HepG2 (cell line): ENCODE data around the gene COL8A2. TPM values are rescaled to one million over a fixed set of nuclear protein-coding genes. Genes with fewer than 3 reads are reported as not detected.

Source experiments
- CSRNP1 ChIP-seq: sonication (generic); formaldehyde crosslinking; IDR thresholded peaks from 2 replicates; pipeline ENCODE4 v1.8.1; 2023; ENCODE audit warnings: mild to moderate bottlenecking, missing genetic modification reagents
- FLYWCH1 ChIP-seq: sonication (generic); formaldehyde crosslinking; IDR thresholded peaks from 2 replicates; pipeline ENCODE4 v1.8.1; 2023; ENCODE audit warnings: mild to moderate bottlenecking, missing genetic modification reagents
- FOXK2 ChIP-seq: fragments of 450-650 bp; IDR thresholded peaks from 2 replicates; pipeline ENCODE4 v1.6.1; 2016
- GPBP1L1 ChIP-seq: sonication (generic); formaldehyde crosslinking; IDR thresholded peaks from 2 replicates; pipeline ENCODE4 v1.5.0; 2020; ENCODE audit warnings: mild to moderate bottlenecking, missing genetic modification reagents
- IRX3 ChIP-seq: sonication (generic); formaldehyde crosslinking; IDR thresholded peaks from 2 replicates; pipeline ENCODE4 v1.8.1; 2023; ENCODE audit warnings: mild to moderate bottlenecking, low read depth, missing genetic modification reagents, borderline replicate concordance
- KAT7 ChIP-seq: IDR thresholded peaks from 2 replicates; pipeline ENCODE4 v1.6.1; 2018; ENCODE audit warnings: borderline replicate concordance, missing compliant biosample characterization
- MED8 ChIP-seq: sonication (generic); formaldehyde crosslinking; IDR thresholded peaks from 2 replicates; pipeline ENCODE4 v1.8.1; 2023; ENCODE audit warnings: mild to moderate bottlenecking, missing genetic modification reagents; ENCODE audit not compliant: insufficient replicate concordance
- NCOA2 ChIP-seq: sonication (generic); formaldehyde crosslinking; IDR thresholded peaks from 2 replicates; pipeline ENCODE4 v1.8.0; 2022; ENCODE audit warnings: inconsistent platforms
- NRL ChIP-seq: sonication (generic); formaldehyde crosslinking; IDR thresholded peaks from 2 replicates; pipeline ENCODE4 v1.5.0; 2020; ENCODE audit warnings: missing genetic modification reagents, mild to moderate bottlenecking, moderate library complexity, borderline replicate concordance
- PHF8 ChIP-seq: sonication (generic); formaldehyde crosslinking; IDR thresholded peaks from 2 replicates; pipeline ENCODE4 v1.5.0; 2020; ENCODE audit warnings: missing genetic modification reagents
- RARG ChIP-seq: sonication (generic); formaldehyde crosslinking; IDR thresholded peaks from 2 replicates; pipeline ENCODE4 v1.4.0; 2020; ENCODE audit warnings: low read depth, mild to moderate bottlenecking, missing genetic modification reagents
- SALL1 ChIP-seq: sonication (generic); formaldehyde crosslinking; IDR thresholded peaks from 2 replicates; pipeline ENCODE4 v1.8.0; 2022; ENCODE audit warnings: mild to moderate bottlenecking, missing genetic modification reagents
- STAT5B ChIP-seq: sonication (generic); formaldehyde crosslinking; IDR thresholded peaks from 2 replicates; pipeline ENCODE4 v1.4.0; 2020; ENCODE audit warnings: missing genetic modification reagents
- TAF15 ChIP-seq: fragments of 200-400 bp; formaldehyde crosslinking; IDR thresholded peaks from one replicate; pipeline ENCODE4 v1.6.1; 2018; ENCODE audit warnings: mild to moderate bottlenecking, low read depth, low read length; ENCODE audit not compliant: poor library complexity, severe bottlenecking
- ZBTB34 ChIP-seq: sonication (generic); formaldehyde crosslinking; IDR thresholded peaks from 2 replicates; pipeline ENCODE4 v1.8.0; 2022; ENCODE audit warnings: mild to moderate bottlenecking, missing genetic modification reagents
- ZBTB8A ChIP-seq: sonication (generic); formaldehyde crosslinking; IDR thresholded peaks from 2 replicates; pipeline ENCODE4 v1.4.0; 2020; ENCODE audit warnings: mild to moderate bottlenecking, low read depth, missing genetic modification reagents, borderline replicate concordance
- ZGPAT ChIP-seq: IDR thresholded peaks from 2 replicates; pipeline ENCODE4 v1.6.1; 2016; ENCODE audit warnings: mild to moderate bottlenecking
- ZNF121 ChIP-seq: sonication (generic); formaldehyde crosslinking; IDR thresholded peaks from 2 replicates; pipeline ENCODE4 v1.5.0; 2020; ENCODE audit warnings: mild to moderate bottlenecking, missing genetic modification reagents
- ZNF260 ChIP-seq: sonication (generic); formaldehyde crosslinking; IDR thresholded peaks from 2 replicates; pipeline ENCODE4 v1.4.0; 2020; ENCODE audit warnings: missing genetic modification reagents, low read depth, mild to moderate bottlenecking, borderline replicate concordance
- ZNF34 ChIP-seq: sonication (generic); formaldehyde crosslinking; IDR thresholded peaks from 2 replicates; pipeline ENCODE4 v1.4.0; 2020; ENCODE audit warnings: mild to moderate bottlenecking, missing genetic modification reagents, borderline replicate concordance
- ZNF451 ChIP-seq: sonication (generic); formaldehyde crosslinking; IDR thresholded peaks from 2 replicates; pipeline ENCODE4 v1.5.0; 2020; ENCODE audit warnings: mild to moderate bottlenecking, missing genetic modification reagents
- ZNF589 ChIP-seq: sonication (generic); formaldehyde crosslinking; conservative IDR thresholded peaks from 2 replicates; pipeline ENCODE4 v1.8.0; 2022; ENCODE audit warnings: mild to moderate bottlenecking, moderate library complexity, missing genetic modification reagents
- ZNF737 ChIP-seq: sonication (generic); formaldehyde crosslinking; IDR thresholded peaks from 2 replicates; pipeline ENCODE4 v1.5.0; 2020; ENCODE audit warnings: missing genetic modification reagents, mild to moderate bottlenecking, borderline replicate concordance
- ZNF782 ChIP-seq: sonication (generic); formaldehyde crosslinking; IDR thresholded peaks from 2 replicates; pipeline ENCODE4 v1.4.0; 2020; ENCODE audit warnings: missing genetic modification reagents, mild to moderate bottlenecking, borderline replicate concordance
- polyA plus RNA-seq, 8 experiments: library from polyadenylated mRNA; depleted of rRNA in 3 of 8; stranded (reverse) in 7 of 8; unstranded in 1 of 8; fragments of >200 nt; fragmentation: Illumina TruSeq in 4 of 8; extraction: Trizol in 4 of 8; gene quantifications; 2 replicates each; pipeline versions ENCODE4 v1.2.1 to v1.2.3, GENCODE V29; 2011 to 2016; ENCODE audit warnings: low read depth in 4 of 8, missing spikeins in 1 of 8, mixed read lengths in 1 of 8; ENCODE audit not compliant: insufficient read depth in 1 of 8
- total RNA-seq, 5 experiments: library from RNA; depleted of rRNA; stranded (reverse); fragments of >200 nt; fragmentation: Illumina TruSeq; extraction: Trizol; gene quantifications; 2 replicates each; pipeline ENCODE4 v1.2.3, GENCODE V29; 2016; ENCODE audit warnings: low read depth in 1 of 5

The COL8A2 gene
- total and polyA plus RNA-seq, 2 of the 13 experiments (the other 11 are each of a cell fraction or from before 2014, with no cell fraction given): 0.13 to 0.24 TPM

GRCh38 chr1:36149237-36149972, 24.4 kb upstream of the COL8A2 start, which contains the start of gene TRAPPC3 (continued):
- TF ChIP-seq ZGPAT (peak; percentile 83), GPBP1L1 (CRISPR knock-in tag) (no peak), PHF8 (CRISPR knock-in tag) (peak; percentile 96), KAT7 (peak; percentile 51; the same call in 1 of the 2 replicates), ZNF451 (CRISPR knock-in tag) (peak; percentile 70; the same call in 1 of the 2 replicates), ZNF260 (CRISPR knock-in tag) (no peak), CSRNP1 (CRISPR knock-in tag) (no peak), RARG (CRISPR knock-in tag) (no peak), ZNF589 (CRISPR knock-in tag) (no peak), STAT5B (CRISPR knock-in tag) (no peak), ZNF782 (CRISPR knock-in tag) (no peak; the same call in 1 of the 2 replicates), IRX3 (0 out of 2 replicates have a peak, but pooled peaks have one; percentile 12), ZNF737 (CRISPR knock-in tag) (no peak), FOXK2 (no peak; the same call in 1 of the 2 replicates), MED8 (no peak), ZBTB8A (CRISPR knock-in tag) (peak; percentile 40; the same call in 1 of the 2 replicates), NCOA2 (no peak; the same call in 1 of the 2 replicates), ZNF34 (0 out of 2 replicates have a peak, but pooled peaks have one; percentile 51), ZBTB34 (peak; percentile 90), ZNF121 (CRISPR knock-in tag) (peak; percentile 40; the same call in 1 of the 2 replicates), NRL (peak; percentile 93), TAF15 (no peak), FLYWCH1 (CRISPR knock-in tag) (no peak), SALL1 (CRISPR knock-in tag) (peak; percentile 83)
